K562 (cell line): ENCODE data around the gene UBE2N. TPM values are rescaled to one million over a fixed set of nuclear protein-coding genes. Genes with fewer than 3 reads are reported as not detected.

Source experiments
- ATAC-seq: fragments of 200-7000 bp; cut with Tn5 transposase; 3 replicates; pipeline ENCODE4 v1.9.1; 2020; ENCODE audit warnings: moderate library complexity
- BruUV-seq: library from RNA; stranded (reverse); fragments of 400-500 nt; replicated peaks from 2 replicates; lab custom pipeline; 2021; lab: Mats Ljungman, UMichigan
- CTCF ChIA-PET: fragments of 300-600 bp; formaldehyde crosslinking; extraction: SDS; loops from one replicate; lab custom pipeline; 2021; ENCODE audit warnings: low intra/inter-chr PET ratio; lab: Yijun Ruan, JAX
- POLR2A ChIA-PET: fragments of 300-600, 350-650 bp; sonication (Branson Sonifier 250); formaldehyde crosslinking; extraction: SDS; loops from one replicate; lab custom pipeline; 2021; ENCODE audit warnings: antibody characterized with exemption, inconsistent platforms; lab: Yijun Ruan, JAX
- DNase-seq, 4 experiments: peaks; one replicate each; pipeline versions ENCODE4 v3.0.0 to v3.0.0-alpha.2; 2011 to 2018; ENCODE audit warnings: low spot score in 3 of 4, mixed read lengths in 3 of 4; ENCODE audit errors: extremely low read depth in 1 of 4
- FAIRE-seq: peaks from 2 replicates; lab custom pipeline; 2011; peaks lifted over from hg19 to GRCh38; lab: Jason Lieb, UNC
- H2AFZ ChIP-seq: 2 replicates; pipeline ENCODE4 v1.6.0; 2011; ENCODE audit warnings: low read depth, low read length, control low read depth, inconsistent platforms
- H3K27ac ChIP-seq: fragments of 200-600 bp; 3 replicates; pipeline ENCODE4 v1.8.0; 2011; ENCODE audit warnings: low read depth, mild to moderate bottlenecking, control low read depth, inconsistent platforms, low read length, moderate library complexity, mixed read lengths; ENCODE audit errors: extremely low read depth
- H3K27me3 ChIP-seq, 2 experiments: fragments of 300-600 bp in 1 of 2; 2 replicates in 1 of 2; 3 replicates in 1 of 2; pipeline versions ENCODE4 v1.6.0 to v1.8.0; 2011; ENCODE audit warnings: inconsistent platforms in 2 of 2, low read length in 2 of 2, mild to moderate bottlenecking in 1 of 2, mixed read lengths in 1 of 2, moderate library complexity in 1 of 2; ENCODE audit not compliant: control insufficient read depth in 2 of 2, insufficient read depth in 2 of 2
- H3K36me3 ChIP-seq: fragments of 300-600 bp; 3 replicates; pipeline ENCODE4 v1.8.0; 2011; ENCODE audit warnings: mild to moderate bottlenecking, low read length, inconsistent platforms; ENCODE audit not compliant: control insufficient read depth, insufficient read depth
- H3K4me1 ChIP-seq, 2 experiments: fragments of 200-600 bp in 1 of 2; replicated peaks in 1 of 2; 2 replicates in 1 of 2; 3 replicates in 1 of 2; pipeline versions ENCODE4 v1.5.1 to v1.8.0; 2011; ENCODE audit warnings: inconsistent platforms in 2 of 2, low read length in 2 of 2, mild to moderate bottlenecking in 1 of 2, mixed read lengths in 1 of 2, moderate library complexity in 1 of 2; ENCODE audit not compliant: control insufficient read depth in 2 of 2, insufficient read depth in 2 of 2
- H3K4me2 ChIP-seq: 2 replicates; pipeline ENCODE4 v1.6.1; 2011; ENCODE audit warnings: low read length, control low read depth, inconsistent platforms, mixed read lengths; ENCODE audit not compliant: insufficient read depth
- H3K4me3 ChIP-seq: fragments of 200-600 bp; sonication (generic), shearing (Covaris generic); 2 replicates; pipeline ENCODE4 v1.5.1; 2016; ENCODE audit warnings: control low read depth, inconsistent platforms
- H3K79me2 ChIP-seq: fragments of 200-600 bp; 3 replicates; pipeline ENCODE4 v1.8.0; 2011; ENCODE audit warnings: low read length, inconsistent platforms; ENCODE audit not compliant: control insufficient read depth, insufficient read depth
- H3K9ac ChIP-seq, 2 experiments: 2 replicates each; pipeline versions ENCODE4 v1.6.0 to v1.6.1; 2011; ENCODE audit warnings: low read depth in 2 of 2, low read length in 2 of 2, control low read depth in 1 of 2, inconsistent platforms in 1 of 2, mild to moderate bottlenecking in 1 of 2, mixed read lengths in 1 of 2; ENCODE audit not compliant: insufficient read depth in 1 of 2
- H3K9me1 ChIP-seq: one replicate; pipeline ENCODE4 v1.6.0; 2011; ENCODE audit warnings: inconsistent platforms, mild to moderate bottlenecking, low read length, moderate library complexity; ENCODE audit not compliant: control insufficient read depth, insufficient read depth
- H3K9me3 ChIP-seq: replicated peaks from 2 replicates; pipeline ENCODE4 v1.5.1; 2011; ENCODE audit warnings: low read depth, low read length, inconsistent platforms; ENCODE audit not compliant: control insufficient read depth, insufficient read depth
- H4K20me1 ChIP-seq: replicated peaks from 2 replicates; pipeline ENCODE4 v1.6.1; 2011; ENCODE audit warnings: low read length, inconsistent platforms, mixed read lengths; ENCODE audit not compliant: control insufficient read depth, insufficient read depth
- CHD2 ChIP-seq: IDR thresholded peaks from 2 replicates; pipeline ENCODE4 v1.6.1; 2011; ENCODE audit warnings: low read depth, low read length
- CHD4 ChIP-seq: fragments of 200-600 bp; sonication (generic); IDR thresholded peaks from 3 replicates; pipeline ENCODE4 v1.6.1; 2012; ENCODE audit warnings: low read depth, mild to moderate bottlenecking, mixed read lengths, low read length, inconsistent platforms; ENCODE audit not compliant: insufficient read depth, insufficient replicate concordance, poor library complexity, severe bottlenecking
- E2F5 ChIP-seq: sonication (generic); formaldehyde crosslinking; IDR thresholded peaks from 2 replicates; pipeline ENCODE4 v1.8.0; 2022; ENCODE audit warnings: mild to moderate bottlenecking, missing genetic modification reagents
- FOXJ2 ChIP-seq: fragments of 200-800 bp; sonication (Bioruptor generic); IDR thresholded peaks from 2 replicates; pipeline ENCODE4 v1.6.1; 2016; ENCODE audit warnings: missing genetic modification characterization, missing compliant biosample characterization
- GTF2B ChIP-seq: IDR thresholded peaks from 2 replicates; pipeline ENCODE4 v1.6.1; 2011; ENCODE audit not compliant: insufficient read length; ENCODE audit errors: extremely low read depth
- ILF3 ChIP-seq: fragments of 450-650 bp; IDR thresholded peaks from 2 replicates; pipeline ENCODE4 v1.6.1; 2018; ENCODE audit warnings: antibody characterized with exemption, mild to moderate bottlenecking, moderate library complexity, borderline replicate concordance
- LEF1 ChIP-seq: fragments of 450-650 bp; IDR thresholded peaks from 2 replicates; pipeline ENCODE4 v1.6.1; 2016; ENCODE audit warnings: mild to moderate bottlenecking
- MAZ ChIP-seq, 2 experiments: fragments of 450-650 bp in 1 of 2; sonication (generic) in 1 of 2; formaldehyde crosslinking; IDR thresholded peaks in 1 of 2; conservative IDR thresholded peaks in 1 of 2; 2 replicates each; pipeline versions ENCODE4 v1.4.0 to v1.5.0; 2020; ENCODE audit warnings: mild to moderate bottlenecking in 1 of 2, missing genetic modification reagents in 1 of 2
- MIER1 ChIP-seq: fragments of 450-650 bp; IDR thresholded peaks from 2 replicates; pipeline ENCODE4 v1.6.1; 2016; ENCODE audit warnings: antibody characterized with exemption, mild to moderate bottlenecking, low read depth
- NFIX ChIP-seq: fragments of 250-450 bp; sonication (Bioruptor Pico); IDR thresholded peaks from 2 replicates; pipeline ENCODE4 v1.4.0; 2020; ENCODE audit warnings: low read depth, mild to moderate bottlenecking, moderate library complexity
- NFXL1 ChIP-seq: fragments of 450-650 bp; formaldehyde crosslinking; IDR thresholded peaks from 2 replicates; pipeline ENCODE4 v1.4.0; 2021; ENCODE audit warnings: mild to moderate bottlenecking
- RB1 ChIP-seq: fragments of 450-650 bp; IDR thresholded peaks from 2 replicates; pipeline ENCODE4 v1.6.1; 2017; ENCODE audit warnings: low read depth, mild to moderate bottlenecking
- RBM25 ChIP-seq: fragments of 200-400 bp; formaldehyde crosslinking; IDR thresholded peaks from 2 replicates; pipeline ENCODE4 v1.6.1; 2018; ENCODE audit warnings: low read length, low read depth, moderate library complexity; ENCODE audit not compliant: severe bottlenecking
- TRIM28 ChIP-seq: fragments of 450-650 bp; IDR thresholded peaks from 2 replicates; pipeline ENCODE4 v1.6.1; 2017
- USF2 ChIP-seq: sonication (generic); formaldehyde crosslinking; IDR thresholded peaks from 2 replicates; pipeline ENCODE4 v1.5.0; 2020; ENCODE audit warnings: missing genetic modification reagents
- ZBTB9 ChIP-seq: fragments of 450-650 bp; formaldehyde crosslinking; IDR thresholded peaks from 2 replicates; pipeline ENCODE4 v1.4.0; 2020; ENCODE audit warnings: mild to moderate bottlenecking, moderate library complexity
- ZNF277 ChIP-seq: fragments of 250-450 bp; sonication (Bioruptor Pico); IDR thresholded peaks from 2 replicates; pipeline ENCODE4 v1.8.0; 2022; ENCODE audit warnings: inconsistent platforms, mild to moderate bottlenecking, moderate library complexity, borderline replicate concordance
- in situ Hi-C: fragments of 300-500 bp; cut with MboI; formaldehyde crosslinking; loops from 4 replicates; pipeline ENCODE4 v1.15.0; 2018; ENCODE audit warnings: inconsistent platforms, mixed read lengths
- intact Hi-C: fragments of 100-400 bp; cut with micrococcal nuclease; formaldehyde crosslinking; loops from 2 replicates; pipeline ENCODE4 v1.14.2; 2022
- polyA plus RNA-seq, 8 experiments: library from polyadenylated mRNA; depleted of rRNA in 4 of 8; stranded (reverse) in 5 of 8; unstranded in 3 of 8; fragments of >200 nt; fragmentation: Nextera tagmentation in 2 of 8; fragmentation: Illumina TruSeq in 1 of 8; extraction: Ambion mirVana in 2 of 8; extraction: Trizol in 1 of 8; gene quantifications; 2 replicates each; pipeline versions ENCODE4 v1.2.1 to v1.2.3, GENCODE V29; 2011 to 2014; ENCODE audit warnings: inconsistent platforms in 1 of 8, missing spikeins in 1 of 8
- total RNA-seq, 7 experiments: library from RNA; depleted of rRNA in 6 of 7; stranded (reverse); fragments of >200 nt in 6 of 7; fragmentation: Illumina TruSeq in 2 of 7; extraction: Trizol in 2 of 7; gene quantifications; 2 replicates each; pipeline versions ENCODE4 v1.2.1 to v1.2.3, GENCODE V29; 2011 to 2021; ENCODE audit warnings: low replicate concordance in 1 of 7

The UBE2N gene
- total and polyA plus RNA-seq, 9 of the 15 experiments (the other 6 are each of a cell fraction or from before 2014, with no cell fraction given): 189 to 826 (median 260) TPM

GRCh38 chr12:93476555-93476954, 34.8 kb upstream of the UBE2N start:
- FAIRE-seq (no peak), DNase-seq (no peak), ATAC-seq (no peak)
- Histone ChIP-seq H3K9me3 (no peaks in the 10 kb centered on the region), H3K27ac (no peak overlapping the region), H3K4me2 (no peak overlapping the region), H2AFZ (no peak overlapping the region), H3K79me2 (peaks cover 22% of the 10 kb centered on the region), H3K27me3 (no peaks in the 10 kb centered on the region), H3K4me3 (no peak overlapping the region), H4K20me1 (no peaks in the 10 kb centered on the region), H3K9me1 (no peaks in the 10 kb centered on the region), H3K4me1 (no peaks in the 10 kb centered on the region), H3K36me3 (peaks cover 86% of the 10 kb centered on the region), H3K9ac (no peak overlapping the region)
- in situ Hi-C loops (no loop called here), intact Hi-C loops (no loop called here)
- ChIA-PET CTCF (no interaction called here), POLR2A (interaction anchor here (1.0 to 1.4 kb wide), 3 partner anchors 9 to 45 kb away, joined by 3 to 6 read pairs (median 4); partner anchors contain the start of gene MRPL42)
- no TSS peak for BruUV-seq
- TF ChIP-seq CHD2 (no peak), RB1 (no peak), GTF2B (no peak), FOXJ2 (tag) (no peak), RBM25 (no peak), USF2 (CRISPR knock-in tag) (no peak), E2F5 (CRISPR knock-in tag) (no peak), TRIM28 (no peak), ILF3 (no peak), ZNF277 (CRISPR knock-in tag) (no peak), MIER1 (no peak), NFXL1 (CRISPR knock-in tag) (no peak), NFIX (CRISPR knock-in tag) (no peak), CHD4 (no peak), LEF1 (no peak), MAZ (CRISPR knock-in tag; conservative IDR thresholded peaks at IDR 0.05 in 1 of 2, IDR thresholded peaks at IDR 0.05 in 1 of 2) (no peak), ZBTB9 (CRISPR knock-in tag) (no peak)
